Hepatocyte (in vitro differentiated cells): ENCODE measurements around the gene ASAP2.

Source experiments
- CTCF ChIP-seq: fragments of 200-600 bp; sonication (generic); IDR thresholded peaks from 2 replicates; pipeline ENCODE4 v1.5.1; 2016; ENCODE audit warnings: antibody characterized with exemption, mild to moderate bottlenecking; ENCODE audit not compliant: poor library complexity
- EZH2phosphoT487 ChIP-seq: fragments of 200-600 bp; sonication (generic); IDR thresholded peaks from one replicate; pipeline ENCODE4 v1.6.1; 2018; ENCODE audit warnings: antibody characterized with exemption, mild to moderate bottlenecking, low read depth, moderate library complexity; ENCODE audit not compliant: unreplicated experiment, severe bottlenecking

DNA sequence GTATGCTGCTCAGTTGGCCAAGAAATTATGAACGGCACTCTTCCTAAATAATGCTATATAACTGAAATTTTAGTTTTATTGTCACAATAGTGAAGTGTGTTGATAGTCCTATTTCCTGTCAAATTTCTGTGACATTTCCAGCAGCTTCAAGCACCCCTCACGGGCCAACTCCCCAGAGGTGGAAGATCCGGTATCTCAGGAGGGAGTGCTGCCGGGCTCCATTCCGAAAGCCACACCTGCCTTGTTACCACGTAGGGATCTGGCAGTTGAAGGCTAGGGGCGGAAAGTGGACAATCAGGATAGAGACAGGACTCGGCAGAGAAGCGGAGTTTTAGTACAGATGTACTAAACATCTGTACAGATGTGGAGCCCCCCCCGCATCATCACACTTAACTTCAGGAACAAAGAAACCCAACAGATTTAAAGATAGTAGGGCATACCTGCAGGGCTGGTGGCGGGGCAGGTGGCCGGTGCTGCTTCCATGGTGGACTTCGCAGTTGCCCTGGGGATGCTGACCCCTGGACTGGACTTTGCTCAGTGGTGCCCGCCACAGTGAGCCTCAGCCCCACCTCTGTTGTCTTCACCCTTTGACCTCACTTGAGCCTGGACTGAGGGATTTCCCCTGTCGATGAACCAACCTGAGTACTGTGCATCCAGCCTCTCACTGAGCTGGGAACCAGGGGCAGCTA is 22.3 kb downstream of the ASAP2 start:
- TF ChIP-seq CTCF: no peak
- TF ChIP-seq EZH2phosphoT487: no peak
